Prostate gland (tissue), 2 donors: Measurements from ENCODE around the gene FHL3. TPM values are rescaled to one million over a fixed set of nuclear protein-coding genes. Genes with fewer than 3 reads are reported as not detected.
A peak's percentile ranks its signal among the peaks of the same experiment; 100 is the strongest.
"Not testable (repeated sequence)": the region's sequence is repeated elsewhere in the genome, so short reads cannot be mapped to it uniquely, and the experiment has no call there.

Experiments used
- DNase-seq: peaks from one replicate; pipeline ENCODE4 v3.0.0-alpha.2; 2019; ENCODE audit warnings: low spot score
- H3K27ac ChIP-seq, 2 donors: fragments of 200-600 bp; sonication (generic); 2 replicates each; pipeline ENCODE4 v1.5.1; 2017 to 2019
- H3K27me3 ChIP-seq: fragments of 200-600 bp; sonication (generic); replicated peaks from 2 replicates; pipeline ENCODE4 v1.5.1; 2019; ENCODE audit not compliant: insufficient read depth
- H3K36me3 ChIP-seq, 2 donors: fragments of 200-600 bp; sonication (generic); 1 replicate in 1 of 2; 2 replicates in 1 of 2; pipeline versions ENCODE4 v1.5.1 to v1.8.1; 2017 to 2019
- H3K4me1 ChIP-seq: fragments of 200-600 bp; sonication (generic); replicated peaks from 2 replicates; pipeline ENCODE4 v1.5.1; 2019
- H3K4me3 ChIP-seq, 2 donors: fragments of 200-600 bp; sonication (generic); 2 replicates each; pipeline ENCODE4 v1.5.1; 2017 to 2019
- H3K9me3 ChIP-seq: fragments of 200-600 bp; sonication (generic); 2 replicates; pipeline ENCODE4 v1.5.1; 2017
- CTCF ChIP-seq, 4 experiments: fragments of 200-600 bp in 2 of 4; fragments of 450-650 bp in 2 of 4; sonication (generic) in 2 of 4; IDR thresholded peaks; 1 replicate in 3 of 4; 2 replicates in 1 of 4; pipeline ENCODE4 v1.5.1; 2016 to 2019; ENCODE audit warnings: antibody characterized with exemption in 4 of 4, mild to moderate bottlenecking in 2 of 4, moderate library complexity in 2 of 4
- POLR2A ChIP-seq: fragments of 450-650 bp; IDR thresholded peaks from one replicate; pipeline ENCODE4 v1.6.1; 2016; ENCODE audit warnings: antibody characterized with exemption, mild to moderate bottlenecking
- POLR2AphosphoS5 ChIP-seq: sonication (generic); formaldehyde crosslinking; IDR thresholded peaks from one replicate; pipeline ENCODE4 v1.6.1; 2017; ENCODE audit warnings: antibody characterized with exemption
- whole genome bisulfite sequencing: methylation state at CpG from one replicate; pipeline ENCODE4 v1.1.5; 2018; 5-methylcytosine and 5-hydroxymethylcytosine counted together
- intact Hi-C: fragments of 100-400 bp; cut with DNase I; formaldehyde crosslinking; loops from one replicate; pipeline ENCODE4 v1.14.2; 2022
- total RNA-seq, 2 donors: library from RNA; depleted of rRNA; stranded (reverse); fragments of >200 nt; gene quantifications; one replicate each; pipeline ENCODE4 v1.1.0, GENCODE V29; 2016

FHL3 gene
- total RNA-seq, 2 donors from 2014 or later = 14.2 to 40.6 TPM

GRCh38 chr1:37975083-37975482, 30.2 kb downstream of the FHL3 start:
- WGBS = 53% methylated on average over 6 of the region's 6 CpGs
- DNase-seq, H3K4me1 ChIP-seq, H3K4me3 ChIP-seq, H3K27me3 ChIP-seq, intact Hi-C loops, H3K27ac ChIP-seq, H3K9me3 ChIP-seq, H3K36me3 ChIP-seq: not testable (repeated sequence)
- TF ChIP-seq CTCF (IDR thresholded peaks at IDR 0.05) = peak in 3 of 4 experiments; percentile 36 to 67 (median 46)

GRCh38 chr1:37974567-37974966, 30.7 kb downstream of the FHL3 start:
- Histone ChIP-seq H3K4me1 (no peaks in the 10 kb centered on the region), H3K9me3 (no peaks in the 10 kb centered on the region), H3K4me3 (no peak overlapping the region), H3K36me3 (peaks cover 0 to 5% of the 10 kb centered on the region in 2 donors), H3K27me3 (no peaks in the 10 kb centered on the region), H3K27ac (no peak overlapping the region)
- WGBS = 94% methylated on average over 5 of the region's 5 CpGs
- DNase-seq = no peak
- intact Hi-C loops = no loop called here
- TF ChIP-seq POLR2A (no peak), CTCF (IDR thresholded peaks at IDR 0.05) (no peak), POLR2AphosphoS5 (no peak)

DNA sequence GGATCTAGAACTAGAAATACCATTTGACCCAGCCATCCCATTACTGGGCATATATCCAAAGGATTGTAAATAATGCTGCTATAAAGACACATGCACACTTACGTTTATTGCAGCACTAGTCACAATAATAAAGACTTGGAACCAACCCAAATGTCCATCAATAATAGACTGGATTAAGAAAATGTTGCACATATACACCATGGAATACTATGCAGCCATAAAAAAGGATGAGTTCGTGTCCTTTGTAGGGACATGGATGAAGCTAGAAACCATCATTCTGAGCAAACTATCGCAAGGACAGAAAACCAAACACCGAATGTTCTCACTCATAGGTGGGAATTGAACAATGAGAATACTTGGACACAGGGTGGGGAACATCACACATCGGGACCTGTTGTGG, 31.6 kb downstream of the FHL3 start:
- H3K27ac ChIP-seq, H3K4me1 ChIP-seq, DNase-seq, H3K4me3 ChIP-seq, H3K36me3 ChIP-seq, intact Hi-C loops, H3K27me3 ChIP-seq, H3K9me3 ChIP-seq: not testable (repeated sequence)
- 88% methylated on average over 5 of the region's 5 CpGs for WGBS

GRCh38 chr1:37965301-37965700, 40.0 kb downstream of the FHL3 start:
- Histone ChIP-seq H3K27ac (no peak overlapping the region), H3K9me3 (no peaks in the 10 kb centered on the region), H3K36me3 (peaks cover 0 to 10% of the 10 kb centered on the region in 2 donors), H3K4me3 (no peak overlapping the region), H3K4me1 (no peaks in the 10 kb centered on the region), H3K27me3 (no peaks in the 10 kb centered on the region)
- DNase-seq = no peak
- intact Hi-C loops = no loop called here
- TF ChIP-seq POLR2A = no peak
- no peak for TF ChIP-seq POLR2AphosphoS5
- no peak for TF ChIP-seq CTCF (IDR thresholded peaks at IDR 0.05)
- 64% methylated on average over 4 of the region's 4 CpGs for WGBS

DNA sequence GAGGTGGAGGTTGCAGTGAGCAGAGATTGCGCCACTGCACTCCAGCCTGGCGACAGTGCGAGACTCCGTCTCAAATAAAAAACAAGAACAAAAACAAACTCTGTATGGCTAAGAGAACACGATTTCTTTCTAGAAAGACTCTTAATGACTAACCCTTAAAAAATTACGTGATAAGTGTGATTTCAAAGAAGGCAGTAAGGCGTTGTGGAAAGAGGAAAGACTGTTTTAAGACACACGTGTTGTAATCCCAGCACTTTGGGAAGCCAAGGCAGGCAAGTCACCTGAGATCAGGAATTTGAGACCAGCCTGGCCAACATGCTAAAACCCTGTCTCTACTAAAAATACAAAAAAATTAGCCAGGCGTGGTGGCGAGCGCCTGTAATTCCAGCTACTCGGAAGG, 41.2 kb downstream of the FHL3 start:
- DNase-seq, H3K4me3 ChIP-seq, intact Hi-C loops, H3K27ac ChIP-seq, H3K9me3 ChIP-seq, H3K36me3 ChIP-seq, H3K4me1 ChIP-seq, H3K27me3 ChIP-seq: not testable (repeated sequence)
- 98% methylated on average over 12 of the region's 12 CpGs for WGBS

DNA sequence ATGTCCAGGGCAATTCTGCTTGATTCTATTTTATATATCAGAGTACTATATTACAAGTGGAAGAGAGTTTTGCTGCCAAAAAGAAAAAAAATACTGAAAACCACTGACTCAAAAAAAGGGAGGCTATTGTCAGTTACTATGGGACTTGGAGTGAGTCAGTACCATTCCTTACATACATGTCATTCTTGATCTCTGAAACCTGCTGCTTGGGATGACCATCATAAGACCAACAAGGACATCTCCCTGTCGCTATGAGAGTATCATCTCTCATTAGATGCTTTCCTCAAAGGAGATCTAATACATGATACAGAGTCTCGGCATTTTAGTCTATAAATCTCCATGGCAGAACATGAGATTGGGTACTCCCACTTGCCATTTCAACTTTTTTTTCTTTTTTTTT, 46.6 kb downstream of the FHL3 start:
- no peaks in the 10 kb centered on the region for H3K27me3 ChIP-seq
- H3K9me3 ChIP-seq = no peaks in the 10 kb centered on the region
- TF ChIP-seq CTCF (IDR thresholded peaks at IDR 0.05) (no peak), POLR2A (no peak), POLR2AphosphoS5 (no peak)
- intact Hi-C loops = no loop called here
- no peaks in the 10 kb centered on the region for H3K4me1 ChIP-seq
- 85% methylated on average over 2 of the region's 2 CpGs for WGBS
- no peak for DNase-seq
- H3K27ac ChIP-seq = no peak overlapping the region
- no peak overlapping the region for H3K4me3 ChIP-seq
- H3K36me3 ChIP-seq = peaks cover 9 to 14% of the 10 kb centered on the region in 2 donors
